OCI-LY1 (cell line): ENCODE measurements around the gene GSTT2B.
"Not testable (repeated sequence)": the region's sequence is repeated elsewhere in the genome, so short reads cannot be mapped to it uniquely, and the experiment has no call there.

Experiments
- CTCF ChIP-seq: fragments of 200-600 bp; sonication (generic), shearing (Covaris generic); IDR thresholded peaks from 2 replicates; pipeline ENCODE4 v1.5.1; 2017; ENCODE audit warnings: mild to moderate bottlenecking, antibody characterized with exemption, low read length, moderate library complexity, mixed read lengths
- EZH2 ChIP-seq: fragments of 200-600 bp; sonication (generic), shearing (Covaris generic); IDR thresholded peaks from 2 replicates; pipeline ENCODE4 v1.8.0; 2017; ENCODE audit warnings: borderline replicate concordance, mixed run types, mild to moderate bottlenecking, antibody characterized with exemption, low read length, moderate library complexity, mixed read lengths

GRCh38 chr22:23961084-23961771 is at the start of gene GSTT2B:
- TF ChIP-seq CTCF, EZH2: not testable (repeated sequence)
